Endothelial cell of umbilical vein (primary cell): ENCODE measurements around the gene CHIC2. TPM values are rescaled to one million over a fixed set of nuclear protein-coding genes. Genes with fewer than 3 reads are reported as not detected.

Experiments
- BruUV-seq: library from RNA; stranded (reverse); fragments of 400-500 nt; replicated peaks from 2 replicates; lab custom pipeline; 2021; lab: Mats Ljungman, UMichigan
- CTCF ChIA-PET: fragments of 300-600, 350-600 bp; sonication (Branson Sonifier 250); formaldehyde crosslinking; loops from one replicate; lab custom pipeline; 2021; ENCODE audit warnings: antibody characterized with exemption, inconsistent platforms; lab: Charles Lee
- POLR2A ChIA-PET: fragments of 300-600, 350-600 bp; sonication (Branson Sonifier 250); formaldehyde crosslinking; loops from one replicate; lab custom pipeline; 2021; ENCODE audit warnings: antibody characterized with exemption, inconsistent platforms; lab: Charles Lee
- DNase-seq: peaks from one replicate; pipeline ENCODE4 v3.0.0-alpha.2; 2011; ENCODE audit warnings: low read depth, low spot score
- FAIRE-seq: peaks from 2 replicates; lab custom pipeline; 2011; peaks lifted over from hg19 to GRCh38; lab: Jason Lieb, UNC
- H2AFZ ChIP-seq: 2 replicates; pipeline ENCODE4 v1.6.0; 2012; ENCODE audit warnings: low read depth, low read length, control low read depth, inconsistent platforms
- H3K27ac ChIP-seq: 2 replicates; pipeline ENCODE4 v1.5.1; 2011; ENCODE audit warnings: low read depth, mild to moderate bottlenecking, control low read depth, low read length, moderate library complexity; ENCODE audit not compliant: insufficient read depth
- H3K27me3 ChIP-seq, 2 experiments: 2 replicates each; pipeline versions ENCODE4 v1.6.0 to v1.6.1; 2011; ENCODE audit warnings: low read length in 2 of 2, mixed read lengths in 1 of 2; ENCODE audit not compliant: control insufficient read depth in 2 of 2, insufficient read depth in 2 of 2
- H3K36me3 ChIP-seq, 2 experiments: 2 replicates in 1 of 2; 3 replicates in 1 of 2; pipeline ENCODE4 v1.5.1; 2011; ENCODE audit warnings: low read length in 2 of 2, mild to moderate bottlenecking in 1 of 2, moderate library complexity in 1 of 2; ENCODE audit not compliant: control insufficient read depth in 2 of 2, insufficient read depth in 2 of 2; ENCODE audit errors: extremely low read depth in 1 of 2
- H3K4me1 ChIP-seq: 3 replicates; pipeline ENCODE4 v1.5.1; 2011; ENCODE audit warnings: mild to moderate bottlenecking, low read length; ENCODE audit not compliant: control insufficient read depth, insufficient read depth; ENCODE audit errors: extremely low read depth
- H3K4me2 ChIP-seq: 2 replicates; pipeline ENCODE4 v1.6.1; 2011; ENCODE audit warnings: low read length, control low read depth, mixed read lengths; ENCODE audit not compliant: insufficient read depth
- H3K4me3 ChIP-seq, 3 experiments: fragments of 200-600 bp in 1 of 3; sonication (generic), shearing (Covaris generic) in 1 of 3; replicated peaks in 1 of 3; 2 replicates each; pipeline ENCODE4 v1.5.1; 2011 to 2016; ENCODE audit warnings: control low read depth in 3 of 3, low read length in 3 of 3, mild to moderate bottlenecking in 2 of 3, inconsistent platforms in 1 of 3, low read depth in 1 of 3, moderate library complexity in 1 of 3; ENCODE audit not compliant: insufficient read depth in 1 of 3
- H3K79me2 ChIP-seq: 2 replicates; pipeline ENCODE4 v1.6.0; 2012; ENCODE audit warnings: low read length, inconsistent platforms; ENCODE audit not compliant: control insufficient read depth, insufficient read depth
- H3K9ac ChIP-seq: replicated peaks from 2 replicates; pipeline ENCODE3; 2011; ENCODE audit warnings: low read length, control low read depth; ENCODE audit not compliant: insufficient read depth; ENCODE audit errors: extremely low read depth
- H3K9me1 ChIP-seq: replicated peaks from 3 replicates; pipeline ENCODE4 v1.6.0; 2011; ENCODE audit warnings: mild to moderate bottlenecking, low read length; ENCODE audit not compliant: control insufficient read depth, insufficient read depth; ENCODE audit errors: extremely low read depth
- H3K9me3 ChIP-seq: replicated peaks from 2 replicates; pipeline ENCODE4 v1.5.1; 2012; ENCODE audit warnings: low read length, inconsistent platforms; ENCODE audit not compliant: control insufficient read depth, insufficient read depth
- H4K20me1 ChIP-seq: replicated peaks from 2 replicates; pipeline ENCODE3; 2011; ENCODE audit warnings: mild to moderate bottlenecking, low read length; ENCODE audit not compliant: control insufficient read depth, insufficient read depth; ENCODE audit errors: extremely low read depth
- CTCF ChIP-seq, 2 donors: IDR thresholded peaks; 1 replicate in 1 of 2; 2 replicates in 1 of 2; pipeline ENCODE4 v1.5.1; 2011; ENCODE audit warnings: low read length in 2 of 2, mild to moderate bottlenecking in 2 of 2, moderate library complexity in 2 of 2, control low read depth in 1 of 2, inconsistent platforms in 1 of 2, low read depth in 1 of 2; ENCODE audit not compliant: insufficient read depth in 1 of 2; ENCODE audit errors: extremely low read depth in 1 of 2
- EZH2 ChIP-seq: IDR thresholded peaks from 2 replicates; pipeline ENCODE4 v1.6.1; 2012; ENCODE audit warnings: borderline replicate concordance, low read depth, mild to moderate bottlenecking, moderate library complexity, low read length, inconsistent platforms; ENCODE audit not compliant: severe bottlenecking
- FOS ChIP-seq: IDR thresholded peaks from 2 replicates; pipeline ENCODE4 v1.6.1; 2011; ENCODE audit warnings: mild to moderate bottlenecking, low read length, moderate library complexity, borderline replicate concordance; ENCODE audit not compliant: insufficient read depth
- GATA2 ChIP-seq: IDR thresholded peaks from 2 replicates; pipeline ENCODE4 v1.7.0; 2011; ENCODE audit warnings: low read depth, mild to moderate bottlenecking, moderate library complexity, mixed read lengths, low read length; ENCODE audit not compliant: insufficient read length, insufficient read depth
- JUN ChIP-seq: IDR thresholded peaks from 2 replicates; pipeline ENCODE4 v1.6.1; 2011; ENCODE audit warnings: borderline replicate concordance, low read depth; ENCODE audit not compliant: insufficient read length, insufficient read depth
- MAX ChIP-seq: IDR thresholded peaks from 2 replicates; pipeline ENCODE4 v1.6.1; 2011; ENCODE audit not compliant: insufficient read depth, insufficient read length
- MYC ChIP-seq: IDR thresholded peaks from one replicate; pipeline ENCODE4 v1.6.1; 2011; ENCODE audit warnings: mild to moderate bottlenecking, low read depth, low read length
- POLR2A ChIP-seq: IDR thresholded peaks from 2 replicates; pipeline ENCODE4 v1.6.1; 2012; ENCODE audit warnings: low read depth, mild to moderate bottlenecking, control low read depth, low read length
- POLR2AphosphoS5 ChIP-seq: IDR thresholded peaks from 2 replicates; pipeline ENCODE4 v1.6.1; 2012; ENCODE audit warnings: low read depth, mild to moderate bottlenecking, control low read depth, low read length, moderate library complexity; ENCODE audit not compliant: insufficient read depth
- dilution Hi-C: fragments of 300-500 bp; cut with MboI; formaldehyde crosslinking; loops from one replicate; pipeline ENCODE4 v1.15.0; 2019; ENCODE audit warnings: low sequenced_read_pairs; ENCODE audit not compliant: extremely low pct_ligation_motif_present
- intact Hi-C: fragments of 100-400 bp; cut with micrococcal nuclease; formaldehyde crosslinking; loops from one replicate; pipeline ENCODE4 v1.10.0; 2022
- polyA plus RNA-seq, 4 experiments: library from polyadenylated mRNA; depleted of rRNA in 3 of 4; stranded (reverse) in 3 of 4; unstranded in 1 of 4; fragments of >200 nt; gene quantifications; 2 replicates each; pipeline versions ENCODE4 v1.2.1 to v1.2.3, GENCODE V29; 2011 to 2012; ENCODE audit warnings: missing spikeins in 1 of 4
- total RNA-seq: library from RNA; stranded (reverse); gene quantifications from 2 replicates; pipeline ENCODE4 v1.2.3, GENCODE V29; 2021

Gene CHIC2
- total and polyA plus RNA-seq, 2 donors (not counting 3 experiments of a cell fraction or from before 2014, with no cell fraction given) = 27.4 to 43.3 TPM

GRCh38 chr4:54090804-54091623, 26.6 kb upstream of the CHIC2 start:
- intact Hi-C loops = loop anchor here (1.0 kb wide), 1 partner anchor 9 kb away; no protein-coding TSS in a partner anchor
- POLR2A ChIA-PET = interaction anchor here (1.3 kb wide), 1 partner anchor 28 kb away, joined by 3 read pairs; no protein-coding TSS in a partner anchor
- DNase-seq = peak; percentile 32
- Histone ChIP-seq H3K27ac (no peak overlapping the region), H3K36me3 (no peaks in the 10 kb centered on the region), H3K4me2 (peak overlapping the region; percentile 63), H4K20me1 (no peaks in the 10 kb centered on the region), H3K27me3 (peaks cover 20 to 25% of the 10 kb centered on the region in 2 experiments), H3K9me1 (no peaks in the 10 kb centered on the region), H3K9me3 (no peaks in the 10 kb centered on the region), H3K4me3 (peak overlapping the region; percentile 1 to 46 (median 41)), H2AFZ (peak overlapping the region; percentile 32), H3K9ac (no peak overlapping the region), H3K79me2 (no peaks in the 10 kb centered on the region), H3K4me1 (peaks cover 5% of the 10 kb centered on the region)
- TF ChIP-seq MAX = no peak
- TF ChIP-seq POLR2A = no peak
- no peak for FAIRE-seq
- BruUV-seq = no TSS peak
- CTCF ChIA-PET = no interaction called here
- dilution Hi-C loops = no loop called here

GRCh38 chr4:54090404-54090803, 26.0 kb upstream of the CHIC2 start:
- H4K20me1 ChIP-seq = no peaks in the 10 kb centered on the region
- H3K4me3 ChIP-seq = no peak overlapping the region
- POLR2A ChIA-PET = no interaction called here
- H2AFZ ChIP-seq = no peak overlapping the region
- H3K27ac ChIP-seq = no peak overlapping the region
- dilution Hi-C loops (no loop called here), intact Hi-C loops (no loop called here)
- peaks cover 18 to 21% of the 10 kb centered on the region in 2 experiments for H3K27me3 ChIP-seq
- CTCF ChIA-PET = no interaction called here
- BruUV-seq = no TSS peak
- FAIRE-seq = no peak
- H3K9me3 ChIP-seq = no peaks in the 10 kb centered on the region
- no peaks in the 10 kb centered on the region for H3K9me1 ChIP-seq
- no peak for TF ChIP-seq MAX
- no peak for TF ChIP-seq POLR2A
- no peak for TF ChIP-seq GATA2
- TF ChIP-seq POLR2AphosphoS5 = no peak
- TF ChIP-seq MYC = no peak
- no peak for TF ChIP-seq CTCF (IDR thresholded peaks at IDR 0.05; ENCODE audit: extremely low read depth in 1 of 2, insufficient read depth in 1 of 2, low read depth in 1 of 2, low read length in 2 of 2)
- no peak for TF ChIP-seq FOS
- TF ChIP-seq JUN = no peak
- no peak for TF ChIP-seq EZH2
- no peak overlapping the region for H3K9ac ChIP-seq
- H3K79me2 ChIP-seq = no peaks in the 10 kb centered on the region
- no peaks in the 10 kb centered on the region for H3K36me3 ChIP-seq
- H3K4me2 ChIP-seq = no peak overlapping the region
- no peak for DNase-seq
- H3K4me1 ChIP-seq = peaks cover 9% of the 10 kb centered on the region
